Stimulated activated CD8-positive, alpha-beta memory T cell treated with anti-CD3 and anti-CD28 coated beads, Interleukin-15, amount 100 ng/mL, for 24 hours (primary cell): Measurements from ENCODE around the gene TGIF2.
A peak's percentile ranks its signal among the peaks of the same experiment; 100 is the strongest.
"Not testable (repeated sequence)": the region's sequence is repeated elsewhere in the genome, so short reads cannot be mapped to it uniquely, and the experiment has no call there.

Experiments used
- DNase-seq: peaks from one replicate; pipeline ENCODE4 v3.0.0-alpha.2; 2020; ENCODE audit warnings: low read depth

Gene TGIF2

GRCh38 chr20:36579996-36580545 is 6.7 kb downstream of the TGIF2 start:
- DNase-seq: no peak

- DNase-seq: no peak
Observed at GRCh38 chr20:36582322-36582721, 8.9 kb downstream of the TGIF2 start.

GRCh38 chr20:36582821-36583220 is 9.4 kb downstream of the TGIF2 start:
- DNase-seq: no peak

- DNase-seq: no peak
Observed at GRCh38 chr20:36584018-36584481, 10.7 kb downstream of the TGIF2 start.

GRCh38 chr20:36585410-36586125 is 12.2 kb downstream of the TGIF2 start:
- no peak for DNase-seq

- DNase-seq: no peak
Observed at GRCh38 chr20:36587388-36588070, 14.1 kb downstream of the TGIF2 start.

GRCh38 chr20:36591281-36591680 is 17.9 kb downstream of the TGIF2 start:
- no peak for DNase-seq

- DNase-seq: no peak
Observed at GRCh38 chr20:36591854-36592641, 18.7 kb downstream of the TGIF2 start.

GRCh38 chr20:36593347-36593929 is 20.0 kb downstream of the TGIF2 start:
- no peak for DNase-seq

GRCh38 chr20:36599912-36600345 is 26.5 kb downstream of the TGIF2 start:
- no peak for DNase-seq

GRCh38 chr20:36601540-36601939 is 28.1 kb downstream of the TGIF2 start:
- DNase-seq: no peak

- DNase-seq: no peak
Observed at GRCh38 chr20:36604952-36605398, 31.6 kb downstream of the TGIF2 start.

GRCh38 chr20:36605399-36606157 is 32.2 kb downstream of the TGIF2 start, which contains the start of gene RAB5IF:
Gene RAB5IF, plus strand, starts transcription at chr20:36605779. Its CDS starts 173 bp downstream, at chr20:36605952.
- DNase-seq: peak; percentile 100

- no peak for DNase-seq
Observed at GRCh38 chr20:36606158-36607066, 33.0 kb downstream of the TGIF2 start.

- no peak for DNase-seq
Observed at GRCh38 chr20:36607586-36608387, 34.4 kb downstream of the TGIF2 start.

GRCh38 chr20:36608388-36608728 is 35.0 kb downstream of the TGIF2 start:
- not testable (repeated sequence) for DNase-seq

GRCh38 chr20:36611625-36612024 is 38.2 kb downstream of the TGIF2 start:
- no peak for DNase-seq

GRCh38 chr20:36613974-36614373 is 40.6 kb downstream of the TGIF2 start:
- no peak for DNase-seq
